ENCODE data around the gene CXXC1.
"Not testable (repeated sequence)": the region's sequence is repeated elsewhere in the genome, so short reads cannot be mapped to it uniquely, and the experiment has no call there.

The CXXC1 gene

DNA sequence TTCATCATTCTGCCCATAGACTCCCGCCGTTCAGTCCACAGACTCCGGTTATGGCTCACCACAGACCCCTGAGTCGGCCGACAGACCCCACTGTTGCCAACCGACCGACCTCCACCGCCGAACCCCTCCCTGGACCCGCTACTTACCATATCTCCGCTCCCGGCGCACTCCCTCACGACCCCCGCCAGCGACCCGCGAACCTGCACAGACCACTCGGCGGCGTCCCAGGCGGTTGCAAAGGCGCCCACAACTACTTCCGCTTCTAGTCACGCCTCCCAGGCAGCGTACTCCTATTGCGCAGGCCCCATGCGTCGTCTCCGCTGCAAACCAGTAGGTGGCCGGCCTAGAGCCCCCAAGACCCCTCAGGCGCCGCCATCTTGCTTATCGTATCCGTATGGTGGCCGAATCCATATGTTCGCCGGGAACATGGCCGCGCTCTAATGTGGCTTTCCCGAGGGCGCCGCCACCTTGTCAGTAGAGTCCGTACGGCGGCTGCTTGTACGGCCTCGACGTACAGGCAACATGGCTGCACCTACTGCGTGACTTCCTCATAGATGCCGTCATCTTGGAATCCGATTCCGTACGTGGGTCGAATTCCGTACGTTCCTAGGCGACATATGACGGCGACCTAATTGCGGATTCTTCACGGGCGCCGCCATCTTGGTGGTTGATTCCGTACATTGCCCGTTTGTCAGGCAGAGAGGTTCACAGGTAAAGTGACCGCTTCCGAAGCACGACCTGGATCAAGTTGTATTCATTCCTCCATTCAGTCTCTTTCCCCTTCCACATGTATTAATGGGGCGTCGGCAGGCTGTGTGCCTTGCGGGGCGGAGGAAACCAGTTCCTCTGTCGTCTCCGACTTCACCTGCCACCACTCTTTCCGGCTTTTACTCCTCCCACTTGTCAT is at the start of gene CXXC1:
Gene CXXC1, minus strand, starts transcription at position 252 of the 907 bp plus-strand sequence. Its CDS starts 103 bp downstream, at position 149.
- DNase-seq: peak; percentile 98

DNA sequence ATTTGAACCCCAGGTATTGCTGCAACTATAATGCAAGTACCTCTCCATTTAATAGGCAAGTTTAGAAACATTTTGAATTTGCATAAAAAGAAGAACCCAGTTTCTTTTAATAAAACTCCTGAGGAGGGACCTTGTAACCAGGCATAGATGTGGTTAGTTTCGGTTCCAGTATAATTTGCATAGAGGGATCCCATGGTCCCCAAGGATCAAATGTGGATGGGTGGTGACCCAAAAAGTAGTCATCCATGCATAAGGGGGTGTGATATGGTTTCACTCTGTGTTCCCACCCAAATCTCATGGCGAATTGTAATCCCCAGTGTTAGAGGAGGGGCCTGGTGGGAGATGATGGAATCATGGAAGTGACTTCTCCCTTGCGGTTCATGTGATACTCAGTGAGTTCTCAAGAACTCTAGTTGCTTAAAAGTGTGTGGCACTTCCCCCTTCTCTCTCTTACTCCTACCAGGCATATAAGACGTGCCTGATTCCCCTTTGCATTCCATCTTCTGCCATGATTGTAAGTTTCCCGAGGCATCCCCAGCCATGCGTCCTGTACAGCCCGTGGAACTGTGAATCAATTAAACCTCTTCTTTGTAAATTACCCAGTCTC is 47.2 kb upstream of the CXXC1 start:
- DNase-seq: no peak

DNA sequence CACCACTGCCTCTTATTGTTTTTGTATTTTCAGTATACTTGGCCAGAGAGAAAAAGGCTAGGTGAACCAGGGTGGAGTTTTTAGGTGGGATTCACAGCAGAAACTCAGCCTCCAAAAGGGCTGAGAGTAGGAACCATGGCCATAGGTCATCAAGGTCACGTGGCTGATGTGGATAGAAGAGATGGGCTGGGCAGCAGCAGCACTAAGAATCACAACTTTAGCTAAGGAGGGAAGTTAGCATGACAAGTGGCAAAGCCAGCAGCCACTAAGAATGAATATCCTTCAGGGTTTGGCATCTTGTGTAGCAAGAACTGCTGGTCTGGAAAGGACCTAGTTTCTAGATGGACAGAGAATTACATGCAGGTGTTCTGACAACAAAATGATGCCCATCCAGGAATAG is 44.2 kb upstream of the CXXC1 start:
- no peak for DNase-seq

DNA sequence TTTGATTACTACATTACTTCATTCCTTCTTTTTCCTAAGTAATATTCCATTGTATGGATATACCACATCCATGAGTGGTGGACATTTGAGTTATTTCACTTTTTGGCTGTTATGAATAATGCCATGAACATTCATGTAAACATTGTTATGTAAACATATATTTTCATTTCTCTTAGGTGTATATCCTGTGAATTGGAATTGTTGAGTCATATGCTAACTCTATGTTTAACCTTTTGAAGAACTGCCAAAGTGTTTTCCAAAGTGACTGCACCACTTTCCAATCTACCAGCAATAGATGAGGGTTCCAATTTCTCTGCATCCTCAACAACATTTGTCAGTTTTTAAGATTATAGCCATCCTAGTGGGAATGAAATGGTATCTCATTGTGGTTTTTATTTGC is 42.7 kb upstream of the CXXC1 start:
- no peak for DNase-seq

DNA sequence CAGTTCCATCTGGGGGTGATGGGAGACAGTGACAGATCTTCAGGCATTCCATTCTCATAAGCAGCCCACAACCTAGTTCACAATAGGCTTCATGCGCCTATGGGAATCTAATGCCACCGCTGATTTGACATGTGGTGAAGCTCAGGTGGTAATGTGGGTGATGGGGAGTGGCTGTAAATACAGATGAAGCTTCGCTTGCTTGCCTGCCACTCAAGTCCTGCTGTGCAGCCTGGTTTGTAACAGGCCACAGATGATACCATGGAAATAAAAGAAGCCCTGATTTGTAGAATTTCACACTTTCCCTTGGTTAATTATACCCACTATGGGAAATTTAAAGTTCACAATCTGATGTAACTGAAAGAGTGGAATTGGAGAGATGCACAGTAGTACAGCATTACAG is 40.5 kb upstream of the CXXC1 start:
- no peak for DNase-seq

DNA sequence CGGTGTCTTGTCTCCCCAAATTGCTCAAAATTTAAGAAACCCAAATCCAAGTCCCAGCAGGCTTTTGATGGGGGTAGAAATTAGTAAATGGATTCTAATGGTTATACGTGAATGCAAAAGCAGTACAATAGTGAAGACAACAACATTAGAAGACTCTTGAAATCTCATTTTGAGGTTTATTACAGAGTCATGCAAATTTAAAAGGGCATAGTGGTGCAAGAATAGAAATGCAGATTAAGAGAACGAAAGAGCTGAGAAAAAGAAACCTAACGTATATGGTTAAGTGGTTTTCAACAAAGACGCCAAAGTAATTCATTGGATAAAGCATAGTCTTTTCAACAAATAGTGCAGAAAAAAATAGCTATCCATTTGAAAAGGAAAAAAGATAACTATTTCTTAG is 33.2 kb upstream of the CXXC1 start:
- no peak for DNase-seq

DNA sequence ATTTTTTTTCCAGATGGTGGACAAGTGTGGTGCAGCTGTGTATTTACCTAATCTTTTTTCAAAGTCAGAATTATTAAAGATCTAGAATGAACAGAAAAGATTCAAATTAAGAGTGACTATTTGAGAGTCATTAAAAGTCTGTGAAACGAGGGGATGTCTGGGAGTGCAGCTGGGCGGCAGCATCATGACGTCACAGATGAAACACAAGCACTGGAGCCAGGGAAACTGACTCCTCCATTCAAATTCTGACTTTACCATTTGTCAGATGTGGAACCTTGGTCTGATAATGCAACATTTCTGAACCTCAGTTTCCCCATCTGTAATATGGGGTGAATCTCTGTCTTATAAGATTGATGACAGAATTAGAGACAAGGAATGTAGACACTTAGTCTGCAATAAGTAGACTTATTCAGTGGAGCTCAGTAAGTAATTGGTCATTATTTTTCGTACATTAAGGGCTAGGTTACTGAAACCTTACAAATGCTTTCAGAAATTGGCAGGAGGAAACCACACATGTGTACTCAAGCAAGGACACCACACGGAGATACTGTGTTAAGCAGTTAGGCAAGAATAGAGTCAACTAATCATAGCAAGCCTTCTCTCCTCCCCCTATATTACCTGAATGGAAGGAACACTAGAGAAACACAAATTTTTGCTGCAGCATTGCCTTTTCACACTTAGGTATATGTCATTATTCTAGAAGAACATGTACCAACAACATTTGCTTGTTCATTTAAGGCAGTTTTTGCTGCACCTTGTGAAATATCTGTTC is 27.8 kb upstream of the CXXC1 start:
- DNase-seq: no peak

DNA sequence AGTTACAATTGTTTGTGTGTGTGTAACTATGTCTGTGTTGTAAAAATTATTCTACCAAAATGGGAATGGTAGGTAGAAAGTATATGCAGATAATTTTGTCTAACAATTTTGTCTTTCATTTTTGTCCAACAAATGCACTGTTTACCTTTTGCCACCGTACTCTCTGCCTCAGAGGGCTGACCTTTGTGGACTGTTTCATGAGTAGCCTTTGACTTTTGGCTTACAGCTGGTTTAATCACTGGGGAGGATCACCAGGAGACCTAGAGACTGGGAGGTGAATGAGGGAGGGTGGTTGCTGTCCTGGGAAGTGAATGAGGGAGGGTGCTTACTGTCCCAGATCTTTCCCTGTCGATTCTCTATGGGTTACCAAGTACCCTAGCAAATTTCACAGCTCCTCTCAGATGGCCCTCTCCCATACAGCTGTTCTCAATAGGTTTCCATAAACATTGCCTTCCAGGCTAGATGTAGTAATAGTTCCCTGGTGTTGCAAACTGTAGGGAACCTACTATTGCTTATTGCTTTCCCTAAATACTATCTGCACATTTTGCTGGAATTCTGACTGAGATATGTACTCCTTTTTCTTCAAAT is 26.5 kb upstream of the CXXC1 start:
- DNase-seq: no peak

DNA sequence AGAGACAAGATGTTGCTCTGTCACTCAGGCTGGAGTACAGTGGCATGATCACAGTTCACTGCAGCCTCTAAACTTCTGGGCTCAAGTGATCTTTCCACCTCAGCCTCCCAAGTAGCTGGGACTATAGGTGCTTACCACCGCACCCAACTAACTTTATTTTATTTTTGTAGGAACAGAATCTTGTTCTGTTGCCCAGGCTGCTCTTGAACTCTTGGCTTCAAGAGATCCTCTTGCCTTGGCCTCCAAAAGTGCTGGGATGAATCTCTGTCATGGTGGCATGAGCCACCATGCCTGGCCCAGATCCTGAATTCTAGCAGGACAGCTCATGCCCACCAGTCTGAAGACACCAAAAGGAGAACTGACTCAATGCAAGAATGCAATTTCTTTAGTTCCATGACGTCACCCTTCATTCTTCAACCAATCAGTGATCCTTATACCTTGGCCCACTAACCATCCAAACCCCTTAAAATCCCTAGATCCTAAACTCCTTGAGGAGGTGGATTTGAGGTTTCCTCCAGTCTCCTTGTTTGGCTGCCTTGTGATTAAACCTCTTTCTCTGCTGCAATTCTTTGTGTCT is 25.6 kb upstream of the CXXC1 start:
- DNase-seq: no peak

DNA sequence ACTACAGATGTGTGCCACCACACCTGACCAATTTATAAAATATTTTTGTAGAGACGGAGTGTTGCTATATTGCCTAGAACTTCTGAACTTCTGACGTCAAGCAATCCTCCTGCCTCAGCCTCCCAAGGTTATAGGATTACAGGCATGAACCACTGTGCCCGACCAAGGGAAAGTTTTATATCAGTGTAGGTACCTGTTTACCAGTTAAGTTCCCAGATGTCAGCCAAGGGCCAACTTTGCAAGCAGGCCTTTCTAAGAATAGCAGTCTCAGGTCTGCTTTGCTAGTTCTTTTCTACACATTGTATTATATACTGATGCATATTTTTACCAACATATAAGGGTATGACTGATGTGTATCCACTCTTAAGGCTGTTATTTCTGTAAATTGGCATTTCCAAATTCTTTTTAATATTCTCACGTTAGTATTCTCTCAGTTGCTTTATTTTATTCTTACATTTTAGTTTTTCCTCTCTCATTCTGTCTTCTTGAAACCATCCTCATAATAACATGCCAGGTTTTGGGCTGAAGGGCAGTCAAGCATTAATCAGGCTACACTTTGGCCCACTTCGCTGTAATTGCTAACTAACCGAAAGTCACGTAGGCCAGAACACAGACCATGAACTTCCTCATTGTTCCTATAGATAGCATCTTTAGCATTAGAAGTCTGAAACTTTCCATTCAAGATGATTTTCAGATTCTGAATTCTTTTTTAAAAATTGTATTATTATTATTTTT is 25.0 kb upstream of the CXXC1 start:
- DNase-seq: no peak

DNA sequence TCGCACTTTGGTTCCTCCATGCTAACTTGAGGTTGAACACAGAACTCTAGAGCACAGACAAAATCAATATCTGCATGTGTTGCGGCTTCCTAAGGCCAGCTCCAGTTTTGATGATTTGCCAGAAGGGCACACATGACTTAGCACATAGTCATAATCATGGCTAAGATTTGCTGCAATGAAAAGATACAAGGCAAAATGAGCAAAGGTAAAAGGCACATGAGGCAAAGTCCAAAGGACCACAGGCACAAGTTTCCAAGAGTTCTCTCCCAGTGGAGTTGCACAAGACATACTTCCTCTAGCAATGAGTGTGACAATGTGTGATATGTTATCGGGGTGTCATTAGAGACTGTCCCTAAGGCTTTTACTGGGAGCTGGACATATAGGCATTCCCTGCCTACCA is 24.2 kb upstream of the CXXC1 start:
- DNase-seq: no peak

DNA sequence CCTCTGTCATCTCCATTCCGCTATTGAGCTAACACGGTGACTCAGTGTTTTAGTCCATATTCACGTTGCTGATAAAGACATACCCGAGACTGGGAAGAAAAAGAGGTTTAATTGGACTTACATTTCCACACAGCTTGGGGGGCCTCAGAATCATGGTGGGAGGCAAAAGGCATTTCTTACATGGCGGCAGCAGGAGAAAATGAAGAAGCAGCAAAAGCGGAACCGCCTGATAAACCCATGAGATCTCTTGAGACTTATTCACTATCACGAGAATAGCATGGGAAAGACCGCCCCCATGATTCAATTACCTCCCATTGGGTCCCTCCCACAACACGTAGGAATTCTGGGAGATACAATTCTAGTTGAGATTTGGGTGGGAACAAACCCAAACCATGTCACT is 22.6 kb upstream of the CXXC1 start:
- no peak for DNase-seq

DNA sequence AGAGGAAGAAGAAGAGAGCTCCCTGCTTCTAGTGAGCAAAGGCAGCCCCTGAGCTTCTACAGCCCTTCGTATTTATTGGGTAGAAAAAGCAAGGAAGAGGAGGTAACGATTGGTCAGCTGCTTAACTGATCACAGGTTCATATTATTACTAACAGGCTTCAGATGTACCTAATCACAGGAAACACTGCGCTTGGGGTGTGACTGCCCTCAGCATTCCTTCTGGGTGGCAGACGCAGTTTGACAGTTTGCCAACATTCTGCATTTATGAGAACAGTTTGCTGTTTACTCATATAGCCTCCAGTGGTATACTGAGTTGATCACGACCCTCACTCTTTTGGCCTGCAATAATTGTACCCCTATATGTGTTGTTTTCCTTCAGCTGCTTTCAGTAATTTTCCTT is 21.4 kb upstream of the CXXC1 start:
- DNase-seq: not testable (repeated sequence)

DNA sequence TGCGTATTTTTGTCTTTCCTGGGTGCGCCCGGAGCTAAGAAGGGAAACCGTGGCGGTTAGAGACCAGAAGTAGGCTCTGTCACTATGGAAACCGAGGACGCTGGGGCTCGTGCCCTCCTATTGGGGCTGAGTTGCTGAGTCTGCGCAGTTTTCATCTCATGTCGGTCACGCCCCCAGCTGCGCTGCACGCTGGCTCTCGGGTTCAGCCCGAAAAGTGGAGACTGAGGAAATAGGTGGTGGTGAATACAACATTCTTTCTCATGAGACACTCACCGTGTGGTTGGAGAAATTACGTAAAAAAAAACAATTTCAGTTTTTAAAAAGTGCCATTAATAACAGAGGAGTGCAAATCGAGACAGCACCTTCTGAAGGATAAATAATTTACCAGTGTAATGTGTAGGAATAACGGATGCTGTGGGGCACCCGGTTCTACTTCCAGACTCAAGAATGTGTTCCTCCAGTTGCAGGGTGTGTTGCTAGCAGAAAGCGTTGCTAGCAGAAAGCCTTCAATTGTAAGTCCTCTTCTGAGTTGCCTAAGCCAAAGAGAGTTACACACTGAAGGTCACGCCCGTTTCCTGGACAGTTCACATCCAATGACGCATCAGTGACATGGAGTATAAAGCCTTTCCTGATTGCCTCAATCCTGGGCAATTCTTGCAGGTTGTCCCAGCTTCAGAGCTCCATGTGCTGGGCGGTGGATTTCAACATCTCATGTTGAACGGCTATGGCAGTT is 20.4 kb upstream of the CXXC1 start:
- peak; percentile 92 for DNase-seq

DNA sequence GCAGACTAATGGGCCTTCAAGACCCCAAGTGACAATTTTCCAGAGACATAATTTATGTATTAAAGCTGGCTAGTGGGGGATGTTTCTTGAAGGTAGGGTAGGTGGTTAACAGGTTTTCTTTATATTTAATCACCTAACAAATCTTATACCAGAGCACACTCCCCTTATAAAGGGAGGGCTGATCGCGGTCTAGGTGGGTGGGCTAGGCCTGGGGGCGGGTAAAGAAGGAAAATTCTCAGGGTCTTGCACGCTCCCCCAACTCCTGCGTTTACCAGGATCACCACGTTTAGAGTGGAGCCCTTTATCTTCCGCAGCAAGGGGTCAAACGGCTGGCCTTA is 19.9 kb upstream of the CXXC1 start:
- DNase-seq: no peak

DNA sequence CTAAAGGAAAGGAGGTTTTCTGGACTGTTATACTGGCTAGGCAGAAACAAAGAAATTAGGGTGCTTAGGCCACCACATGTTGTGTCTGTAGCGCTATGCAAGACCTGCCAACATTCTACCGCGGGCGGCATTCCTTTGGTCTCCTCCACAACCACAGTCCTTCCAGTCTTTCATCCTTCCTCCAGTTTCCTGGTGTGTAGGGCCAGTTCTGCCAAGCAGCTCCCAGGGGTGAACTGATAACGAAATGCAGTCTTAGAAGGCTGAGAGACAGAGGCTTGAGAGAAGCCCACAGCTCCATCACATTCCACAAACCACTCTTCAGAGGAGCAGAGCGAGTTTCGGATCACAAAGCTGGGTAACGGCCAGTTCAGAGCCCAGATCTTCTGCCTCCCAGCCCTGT is 19.5 kb upstream of the CXXC1 start:
- DNase-seq: no peak

DNA sequence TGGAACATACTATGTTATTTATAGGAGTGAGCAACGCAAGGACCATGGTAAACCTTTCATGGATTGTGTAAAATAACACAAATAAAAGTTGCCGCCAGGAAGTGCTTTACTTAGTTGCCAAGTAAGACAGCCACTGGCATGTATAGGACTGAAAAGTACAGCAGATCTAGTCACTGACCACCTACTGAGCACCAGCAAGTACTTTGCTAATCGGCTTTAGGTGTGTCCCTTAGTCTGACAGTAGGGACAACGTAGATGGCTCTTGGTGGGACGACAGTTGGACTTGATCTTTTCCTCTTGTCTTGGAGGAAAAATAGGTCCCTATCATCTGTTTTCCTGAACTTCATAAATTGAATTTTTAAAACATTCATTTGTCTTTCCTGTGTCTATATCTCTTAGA is 13.6 kb upstream of the CXXC1 start:
- no peak for DNase-seq

DNA sequence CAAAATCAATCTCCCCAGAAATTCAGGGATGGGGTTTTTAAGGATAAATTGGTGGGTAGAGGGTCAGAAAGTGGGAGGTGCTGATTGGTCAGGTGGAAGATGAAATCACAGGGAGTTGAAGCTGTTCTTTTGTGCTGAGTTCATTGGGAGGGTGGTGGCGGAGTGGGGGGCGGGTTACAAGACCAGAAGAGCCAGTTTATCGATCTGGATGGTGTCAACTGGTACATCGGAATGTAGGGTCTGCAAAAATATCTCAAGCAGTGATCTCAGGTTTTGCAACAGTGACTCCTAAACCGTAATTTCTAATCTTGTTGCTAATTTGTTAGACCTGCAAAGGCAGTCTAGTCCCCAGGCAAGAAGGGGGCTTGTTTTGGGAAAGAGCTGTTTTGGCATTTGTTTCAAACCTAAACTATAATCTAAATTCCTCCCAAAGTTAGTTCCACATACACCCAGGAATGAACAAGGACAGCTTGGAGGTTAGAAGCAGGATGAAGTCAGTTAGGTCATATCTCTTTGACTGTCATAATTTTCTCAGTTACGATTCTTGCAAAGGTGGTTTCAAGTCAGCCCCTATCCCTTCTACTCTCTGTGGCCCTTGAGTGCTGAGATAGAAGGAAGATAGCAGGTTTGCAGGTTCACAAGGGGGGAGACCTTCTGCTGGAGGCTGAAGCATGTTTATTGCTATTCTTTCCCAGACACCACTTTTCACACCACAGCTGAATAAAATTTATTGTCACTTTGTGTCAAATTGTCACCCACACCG is 12.3 kb upstream of the CXXC1 start:
- DNase-seq: no peak

DNA sequence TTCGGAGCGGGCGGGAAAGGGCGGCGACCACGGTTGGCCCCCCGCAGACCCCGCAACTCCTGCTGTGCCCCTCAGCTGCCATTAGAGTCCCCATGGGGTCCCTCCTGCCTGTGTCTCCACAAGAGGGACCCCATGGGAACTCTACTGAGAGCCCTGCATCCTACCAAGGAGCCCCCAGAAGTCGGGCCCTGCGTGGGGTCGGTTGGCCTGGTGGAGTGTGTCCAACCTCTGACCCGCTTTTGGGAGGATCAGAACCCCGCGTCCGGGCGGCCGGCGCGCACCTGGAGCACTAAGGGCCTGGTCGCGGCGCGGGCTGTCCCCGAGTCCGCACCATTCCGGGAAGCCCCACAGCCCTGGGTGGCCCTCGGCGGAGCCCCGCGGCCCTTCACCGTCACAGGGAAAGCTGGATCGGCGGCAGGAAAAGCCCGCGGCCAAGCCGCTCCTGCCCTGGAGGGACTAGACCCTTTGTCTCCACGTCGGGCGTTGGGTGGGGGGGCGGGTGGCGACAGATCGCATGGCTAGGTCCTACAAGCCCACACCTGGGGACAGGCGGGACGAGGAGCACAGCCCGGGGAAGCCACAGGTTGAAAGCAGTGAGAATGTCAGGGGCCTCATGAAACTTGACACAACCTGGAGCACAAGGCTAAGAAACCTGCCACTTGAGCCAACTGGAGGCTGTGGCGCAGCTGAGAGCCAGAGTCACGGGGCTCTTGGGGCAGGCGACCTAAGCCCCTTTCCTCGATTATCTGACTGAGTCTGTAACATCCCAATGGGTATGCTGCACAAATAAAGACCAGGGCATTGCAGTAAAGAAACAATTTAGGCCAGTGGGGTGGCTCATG is 11.2 kb upstream of the CXXC1 start:
- DNase-seq: no peak
